DOHH2 (cell line): ENCODE results near the gene TIGD7.

Experiments
- H3F3A ChIP-seq: fragments of 200-600 bp; sonication (generic), shearing (Covaris generic); 2 replicates; pipeline ENCODE4 v1.6.0; 2016; ENCODE audit warnings: antibody characterized with exemption, mild to moderate bottlenecking; ENCODE audit not compliant: control insufficient read depth, insufficient read depth
- H3K27ac ChIP-seq: fragments of 200-600 bp; sonication (generic); 2 replicates; pipeline ENCODE4 v1.5.1; 2014; ENCODE audit warnings: low read depth, mild to moderate bottlenecking, low read length, moderate library complexity
- H3K27me3 ChIP-seq: fragments of 200-600 bp; sonication (generic); 2 replicates; pipeline ENCODE4 v1.6.1; 2014; ENCODE audit warnings: mild to moderate bottlenecking, low read length, mixed read lengths; ENCODE audit not compliant: control insufficient read depth
- H3K36me3 ChIP-seq: fragments of 200-600 bp; sonication (generic); 2 replicates; pipeline ENCODE4 v1.6.1; 2014; ENCODE audit warnings: mild to moderate bottlenecking, low read length, moderate library complexity, mixed read lengths; ENCODE audit not compliant: control insufficient read depth
- H3K4me1 ChIP-seq: fragments of 200-600 bp; sonication (generic); 2 replicates; pipeline ENCODE4 v1.6.1; 2014; ENCODE audit warnings: mild to moderate bottlenecking, low read length, mixed read lengths; ENCODE audit not compliant: control insufficient read depth
- H3K4me2 ChIP-seq: fragments of 200-600 bp; sonication (generic); 2 replicates; pipeline ENCODE4 v1.6.0; 2014; ENCODE audit warnings: mild to moderate bottlenecking, low read length, moderate library complexity
- H3K4me3 ChIP-seq: fragments of 200-600 bp; sonication (generic); 2 replicates; pipeline ENCODE4 v1.5.1; 2014; ENCODE audit warnings: mild to moderate bottlenecking, low read length, mixed read lengths
- H3K79me2 ChIP-seq: fragments of 200-600 bp; sonication (generic); 2 replicates; pipeline ENCODE4 v1.6.1; 2014; ENCODE audit warnings: mild to moderate bottlenecking, low read length, mixed read lengths; ENCODE audit not compliant: control insufficient read depth
- H3K9me2 ChIP-seq: fragments of 200-600 bp; sonication (generic); replicated peaks from 2 replicates; pipeline ENCODE4 v1.6.1; 2014; ENCODE audit warnings: mild to moderate bottlenecking, low read length, mixed read lengths; ENCODE audit not compliant: control insufficient read depth
- H3K9me3 ChIP-seq: fragments of 200-600 bp; sonication (generic); 2 replicates; pipeline ENCODE4 v1.6.1; 2014; ENCODE audit warnings: antibody characterized with exemption, low read length, mixed read lengths; ENCODE audit not compliant: control insufficient read depth, insufficient read depth
- H4K20me1 ChIP-seq: fragments of 200-600 bp; sonication (generic); 2 replicates; pipeline ENCODE4 v1.6.0; 2014; ENCODE audit warnings: low read depth, mild to moderate bottlenecking, antibody characterized with exemption, low read length, moderate library complexity; ENCODE audit not compliant: control insufficient read depth, insufficient read depth
- CTCF ChIP-seq: fragments of 200-600 bp; sonication (generic); IDR thresholded peaks from one replicate; pipeline ENCODE4 v1.5.1; 2014; ENCODE audit warnings: antibody characterized with exemption, mild to moderate bottlenecking, low read depth, low read length; ENCODE audit not compliant: poor library complexity, severe bottlenecking
- EZH2phosphoT487 ChIP-seq: fragments of 200-600 bp; sonication (generic); IDR thresholded peaks from 2 replicates; pipeline ENCODE4 v1.6.1; 2017; ENCODE audit warnings: borderline replicate concordance, mild to moderate bottlenecking, antibody characterized with exemption, low read length, moderate library complexity, mixed read lengths

TIGD7 gene

GRCh38 chr16:3295783-3296182, 9.4 kb downstream of the TIGD7 start:
- H3K27me3 ChIP-seq: no peaks in the 10 kb centered on the region
- H3F3A ChIP-seq: no peaks in the 10 kb centered on the region
- H3K4me3 ChIP-seq: no peak overlapping the region
- no peaks in the 10 kb centered on the region for H3K9me2 ChIP-seq
- peaks cover 32% of the 10 kb centered on the region for H3K79me2 ChIP-seq
- peaks cover 46% of the 10 kb centered on the region for H3K9me3 ChIP-seq
- H3K4me2 ChIP-seq: no peak overlapping the region
- TF ChIP-seq EZH2phosphoT487 (no peak), CTCF (no peak)
- H3K4me1 ChIP-seq: no peaks in the 10 kb centered on the region
- H3K36me3 ChIP-seq: peaks cover 66% of the 10 kb centered on the region
- H4K20me1 ChIP-seq: no peaks in the 10 kb centered on the region
- H3K27ac ChIP-seq: no peak overlapping the region

- peaks cover 52% of the 10 kb centered on the region for H3K9me3 ChIP-seq
- no peak overlapping the region for H3K27ac ChIP-seq
- no peaks in the 10 kb centered on the region for H3K4me1 ChIP-seq
- H3K79me2 ChIP-seq: peaks cover 37% of the 10 kb centered on the region
- H3K27me3 ChIP-seq: no peaks in the 10 kb centered on the region
- H3K36me3 ChIP-seq: peaks cover 66% of the 10 kb centered on the region
- no peak overlapping the region for H3K4me2 ChIP-seq
- H4K20me1 ChIP-seq: no peaks in the 10 kb centered on the region
- no peak overlapping the region for H3K4me3 ChIP-seq
- H3F3A ChIP-seq: no peaks in the 10 kb centered on the region
- TF ChIP-seq CTCF: no peak
- TF ChIP-seq EZH2phosphoT487: no peak
- H3K9me2 ChIP-seq: no peaks in the 10 kb centered on the region
These were observed 10.0 kb downstream of the TIGD7 start for GRCh38 chr16:3295209-3295608.

- H3K9me3 ChIP-seq: peaks cover 66% of the 10 kb centered on the region
- H3K4me3 ChIP-seq: no peak overlapping the region
- H3K4me2 ChIP-seq: no peak overlapping the region
- no peaks in the 10 kb centered on the region for H4K20me1 ChIP-seq
- H3K4me1 ChIP-seq: no peaks in the 10 kb centered on the region
- no peak overlapping the region for H3K27ac ChIP-seq
- peaks cover 78% of the 10 kb centered on the region for H3K36me3 ChIP-seq
- TF ChIP-seq CTCF (no peak), EZH2phosphoT487 (no peak)
- H3K27me3 ChIP-seq: no peaks in the 10 kb centered on the region
- H3K79me2 ChIP-seq: peaks cover 61% of the 10 kb centered on the region
- H3K9me2 ChIP-seq: no peaks in the 10 kb centered on the region
- no peaks in the 10 kb centered on the region for H3F3A ChIP-seq
These were observed 12.6 kb downstream of the TIGD7 start for GRCh38 chr16:3292604-3293003.
